Omental fat pad (tissue), 4 donors: ENCODE data around the gene SYNPO2. TPM values are rescaled to one million over a fixed set of nuclear protein-coding genes. Genes with fewer than 3 reads are reported as not detected.
"Not testable (repeated sequence)": the region's sequence is repeated elsewhere in the genome, so short reads cannot be mapped to it uniquely, and the experiment has no call there.

Experiments
- ATAC-seq: fragments of 150-250 bp; one replicate; pipeline ENCODE4 v1.9.1; 2016; ENCODE audit warnings: mild to moderate bottlenecking, moderate library complexity; ENCODE audit not compliant: low FRiP score
- DNase-seq: peaks from one replicate; pipeline ENCODE4 v3.0.0-alpha.2; 2019; ENCODE audit warnings: low spot score
- total RNA-seq, 4 donors: library from RNA; depleted of rRNA; stranded (reverse); fragments of >200 nt; gene quantifications; one replicate each; pipeline ENCODE4 v1.1.0, GENCODE V29; 2016
- TF ChIP-seq, protein P1 (sequence below), 3 donors: fragments of 450-650 bp; IDR thresholded peaks; one replicate each; pipeline ENCODE4 v1.5.1; 2016 to 2017; ENCODE audit warnings: antibody characterized with exemption in 3 of 3, mild to moderate bottlenecking in 3 of 3, moderate library complexity in 2 of 3

Gene SYNPO2
- total RNA-seq, 4 donors from 2014 or later = 23.3 to 72.0 (median 41.3) TPM

DNA sequence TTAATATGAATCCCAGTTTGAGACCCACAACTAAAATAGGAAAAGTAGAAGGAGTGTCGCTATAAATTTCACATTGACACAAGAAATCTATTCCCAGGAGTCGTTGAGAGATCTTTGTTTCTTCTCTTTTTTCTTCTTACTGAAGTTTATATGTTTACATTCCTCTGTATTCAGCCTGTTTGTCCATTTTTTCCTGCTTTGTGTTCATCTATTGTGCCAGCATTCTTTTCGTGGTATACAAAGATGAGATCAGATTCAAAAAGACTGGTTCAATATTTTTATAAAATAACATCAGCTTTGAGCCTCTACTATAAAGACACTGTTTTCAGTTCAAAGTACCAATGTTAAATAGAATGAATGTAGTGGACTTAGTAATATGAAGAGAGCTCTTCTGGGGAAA, 151.6 kb downstream of the SYNPO2 start:
- ATAC-seq (no peak), DNase-seq (no peak)
- TF ChIP-seq, protein P1, sequence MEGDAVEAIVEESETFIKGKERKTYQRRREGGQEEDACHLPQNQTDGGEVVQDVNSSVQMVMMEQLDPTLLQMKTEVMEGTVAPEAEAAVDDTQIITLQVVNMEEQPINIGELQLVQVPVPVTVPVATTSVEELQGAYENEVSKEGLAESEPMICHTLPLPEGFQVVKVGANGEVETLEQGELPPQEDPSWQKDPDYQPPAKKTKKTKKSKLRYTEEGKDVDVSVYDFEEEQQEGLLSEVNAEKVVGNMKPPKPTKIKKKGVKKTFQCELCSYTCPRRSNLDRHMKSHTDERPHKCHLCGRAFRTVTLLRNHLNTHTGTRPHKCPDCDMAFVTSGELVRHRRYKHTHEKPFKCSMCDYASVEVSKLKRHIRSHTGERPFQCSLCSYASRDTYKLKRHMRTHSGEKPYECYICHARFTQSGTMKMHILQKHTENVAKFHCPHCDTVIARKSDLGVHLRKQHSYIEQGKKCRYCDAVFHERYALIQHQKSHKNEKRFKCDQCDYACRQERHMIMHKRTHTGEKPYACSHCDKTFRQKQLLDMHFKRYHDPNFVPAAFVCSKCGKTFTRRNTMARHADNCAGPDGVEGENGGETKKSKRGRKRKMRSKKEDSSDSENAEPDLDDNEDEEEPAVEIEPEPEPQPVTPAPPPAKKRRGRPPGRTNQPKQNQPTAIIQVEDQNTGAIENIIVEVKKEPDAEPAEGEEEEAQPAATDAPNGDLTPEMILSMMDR (IDR thresholded peaks at IDR 0.05) = no peak

DNA sequence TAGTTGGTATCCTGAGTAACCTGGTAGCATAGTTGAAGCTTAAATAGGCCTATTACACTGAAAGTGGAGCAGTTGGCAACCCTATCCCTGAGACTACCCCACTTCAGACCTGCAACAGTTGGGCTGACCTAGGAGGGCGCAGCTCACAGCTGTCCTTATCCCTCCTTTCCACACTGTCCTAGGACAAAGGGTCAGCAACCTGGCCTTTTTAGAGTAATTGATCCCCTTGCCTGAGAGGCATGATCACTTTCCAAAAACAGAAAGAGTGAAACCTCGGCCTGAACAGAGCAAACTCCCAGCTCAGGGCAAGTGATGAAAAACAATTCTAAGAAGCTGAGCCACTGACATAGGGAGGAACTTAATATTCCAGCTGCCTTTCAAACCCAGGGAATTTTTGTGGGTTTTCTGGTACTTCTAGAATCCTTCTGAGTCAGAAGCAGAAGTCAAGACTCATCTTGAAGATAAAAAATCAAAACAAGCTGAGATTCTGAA, 152.1 kb downstream of the SYNPO2 start:
- DNase-seq (no peak), ATAC-seq (peak; percentile 26)
- TF ChIP-seq, protein P1 (IDR thresholded peaks at IDR 0.05) = no peak

DNA sequence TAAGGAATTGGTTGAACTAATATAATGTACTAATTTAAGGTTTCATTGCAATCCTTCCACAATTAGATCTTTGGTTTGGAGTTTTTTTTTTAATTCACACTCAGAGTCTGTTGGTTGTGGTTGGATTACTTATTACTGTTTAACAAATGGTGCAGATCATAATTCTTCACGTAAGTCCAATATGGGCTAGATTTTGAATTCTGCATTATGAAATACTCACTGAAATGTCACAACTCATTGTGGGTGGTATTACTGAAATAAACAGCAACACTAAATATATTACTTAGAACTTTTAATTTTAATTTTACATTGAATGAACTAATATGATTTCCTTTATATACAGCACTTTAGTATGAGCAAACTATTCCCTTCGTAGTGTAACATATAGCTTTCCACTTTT, 152.7 kb downstream of the SYNPO2 start:
- DNase-seq = no peak
- TF ChIP-seq, protein P1 (IDR thresholded peaks at IDR 0.05) = no peak
- ATAC-seq = no peak

DNA sequence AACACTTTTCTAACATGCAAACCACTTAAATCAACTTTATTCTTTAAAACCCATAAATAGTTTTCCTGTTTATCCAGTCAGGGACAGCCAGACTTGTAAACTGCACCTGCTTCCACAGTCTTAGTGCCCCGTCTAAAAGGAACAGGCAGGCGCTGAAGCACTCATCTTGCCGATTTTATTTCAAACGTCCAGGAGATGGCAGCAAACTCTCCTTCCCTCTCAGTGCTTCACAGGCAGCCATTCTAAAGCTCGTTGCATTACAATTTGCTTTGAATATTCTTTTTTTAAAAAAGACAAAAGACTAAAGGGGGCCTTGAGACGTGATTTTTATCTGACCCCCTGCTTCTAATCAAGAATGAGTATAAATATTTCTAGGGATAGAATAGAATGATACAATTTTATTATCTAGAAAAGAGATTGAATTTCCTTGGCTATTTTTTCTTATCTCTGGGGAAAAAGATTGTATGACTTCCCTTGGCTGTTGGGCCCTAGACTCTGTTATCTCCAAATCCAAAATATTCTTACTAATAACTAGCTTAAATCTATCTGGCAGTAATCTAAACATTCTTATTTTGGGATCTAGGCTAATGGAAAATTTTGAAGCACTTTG, 153.4 kb downstream of the SYNPO2 start:
- ATAC-seq = peak; percentile 63
- DNase-seq = no peak
- TF ChIP-seq, protein P1 (IDR thresholded peaks at IDR 0.05) = peak in 2 of 3 donors; percentile 31 to 47

DNA sequence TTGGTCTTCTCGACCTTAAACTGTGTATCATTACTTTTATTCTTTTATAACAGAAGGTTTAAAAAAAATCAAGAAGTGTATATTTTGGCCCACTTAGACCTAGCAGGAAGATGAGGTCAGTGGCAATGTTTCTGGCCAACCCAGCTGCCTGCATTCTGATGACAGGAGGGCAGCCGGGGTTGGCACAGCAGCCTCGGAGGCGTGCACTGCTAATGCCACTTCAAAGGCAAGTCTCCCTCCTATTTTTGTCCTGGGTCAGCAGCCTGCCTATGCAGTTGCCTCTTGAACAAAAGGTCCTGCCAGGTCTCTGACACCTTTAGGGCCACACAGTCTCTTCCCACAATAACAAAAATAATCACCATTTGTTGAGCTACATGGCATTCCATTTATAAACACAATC, 157.6 kb downstream of the SYNPO2 start:
- TF ChIP-seq, protein P1 (IDR thresholded peaks at IDR 0.05) = no peak
- DNase-seq = no peak
- ATAC-seq = no peak

DNA sequence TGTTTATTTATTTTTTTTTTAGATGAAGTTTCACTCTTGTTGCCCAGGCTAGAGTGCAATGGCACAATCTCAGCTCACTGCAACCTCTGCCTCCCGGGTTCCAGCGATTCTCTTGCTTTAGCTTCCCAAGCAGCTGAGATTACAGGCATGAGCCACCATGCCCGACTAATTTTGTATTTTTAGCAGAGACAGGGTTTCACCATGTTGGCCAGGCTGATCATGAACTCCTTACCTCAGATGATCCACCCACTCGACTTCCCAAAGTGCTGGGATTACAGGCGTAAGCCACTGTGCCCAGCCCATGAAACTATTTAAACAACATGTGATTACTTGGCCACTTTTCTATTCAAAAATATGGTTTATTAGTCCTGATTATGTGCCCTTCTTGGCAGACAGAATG, 158.4 kb downstream of the SYNPO2 start:
- not testable (repeated sequence) for ATAC-seq, DNase-seq

DNA sequence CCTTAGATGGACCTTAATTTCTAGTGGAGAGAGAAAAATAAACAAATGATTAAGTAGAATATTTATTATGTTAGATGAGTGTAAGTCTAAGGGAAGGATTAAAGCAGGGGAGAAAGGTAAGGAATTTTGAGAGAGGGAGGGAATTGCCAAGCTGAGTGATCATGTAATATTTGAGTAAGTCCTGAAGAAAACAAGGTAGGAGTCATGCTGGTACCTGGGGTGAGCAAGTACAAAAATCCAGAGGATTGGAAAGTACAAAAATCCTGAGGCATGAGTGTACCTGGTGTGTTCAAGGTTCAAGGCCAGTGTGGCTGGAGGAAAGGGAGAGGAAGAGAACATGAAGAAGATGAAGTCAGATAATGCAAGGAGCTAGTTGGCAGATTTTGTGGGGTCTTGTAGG, 159.8 kb downstream of the SYNPO2 start:
- TF ChIP-seq, protein P1 (IDR thresholded peaks at IDR 0.05) = no peak
- DNase-seq = no peak
- no peak for ATAC-seq
